ENCODE data around the gene DMD.

DMD gene

GRCh38 chrX:31201503-31201902 is 2009.8 kb downstream of the DMD start:
- no peak for DNase-seq

DNA sequence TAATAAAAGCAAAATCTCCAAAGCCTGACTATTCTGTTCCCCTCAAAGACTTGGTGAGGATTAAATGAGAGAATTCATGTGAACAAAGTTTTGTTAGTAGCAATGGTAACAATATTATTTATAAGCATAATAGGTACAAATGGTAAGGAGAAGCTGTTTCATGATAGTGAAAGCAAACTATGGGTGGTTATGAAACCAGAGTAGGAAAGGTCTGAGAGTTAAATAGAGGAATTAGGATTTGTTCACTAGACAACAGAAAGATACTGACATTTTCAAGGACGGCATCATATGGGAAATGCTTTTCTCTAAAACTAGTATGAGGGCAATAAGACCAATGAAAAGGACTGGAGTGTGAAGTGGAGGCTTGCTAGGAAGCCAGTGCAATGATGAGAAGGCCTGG is 2010.9 kb downstream of the DMD start:
- DNase-seq, result no peak

DNA sequence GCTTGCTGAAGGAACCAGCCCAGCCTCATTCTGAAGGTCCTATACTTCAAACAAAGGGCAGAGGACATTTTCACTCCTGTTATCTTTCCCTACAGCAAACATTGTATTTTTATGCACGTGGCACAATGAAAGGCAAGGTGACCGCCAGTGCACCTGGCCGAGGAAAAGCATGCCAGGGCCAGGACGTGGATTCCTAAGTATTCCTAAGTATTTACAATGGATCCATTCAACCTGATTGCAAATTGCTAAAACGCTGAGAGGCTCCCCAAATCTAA is 2011.6 kb downstream of the DMD start:
- DNase-seq, result no peak

DNA sequence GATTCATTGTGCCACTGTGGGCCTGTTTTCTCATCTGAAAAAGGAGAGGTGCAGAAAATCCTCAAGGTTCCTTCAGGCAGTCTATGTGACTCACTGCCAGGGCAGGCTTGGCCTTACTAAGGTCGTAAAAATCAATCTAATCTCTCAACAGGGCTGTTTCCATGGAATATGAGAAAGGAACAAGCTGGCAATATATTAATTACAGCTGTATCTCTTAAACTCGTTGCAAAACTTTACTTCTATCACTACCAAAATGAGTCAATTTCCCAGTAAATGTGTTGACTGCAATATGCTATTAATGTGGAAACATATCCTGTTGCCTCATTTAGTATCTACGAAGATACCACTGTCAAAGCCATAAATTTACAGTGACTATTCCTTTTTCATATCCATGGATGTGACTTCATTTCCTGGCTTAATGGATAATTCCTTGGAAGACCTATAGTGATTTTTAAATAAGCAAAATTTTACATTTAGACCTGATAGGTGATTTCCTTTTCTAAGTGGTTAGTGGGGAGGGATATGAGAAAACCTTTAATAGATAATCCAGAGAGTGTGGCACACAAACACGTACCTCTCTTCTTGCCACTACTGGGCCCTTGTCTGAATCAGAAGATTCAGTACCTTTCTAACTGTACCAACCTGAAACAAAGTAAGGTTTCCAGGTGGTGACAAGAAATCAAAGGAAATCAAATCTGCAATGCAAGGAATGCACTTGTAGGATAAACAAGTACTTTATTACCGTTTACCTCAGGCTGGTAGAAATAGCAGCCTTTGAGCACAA is 2012.1 kb downstream of the DMD start:
- DNase-seq, result no peak

DNA sequence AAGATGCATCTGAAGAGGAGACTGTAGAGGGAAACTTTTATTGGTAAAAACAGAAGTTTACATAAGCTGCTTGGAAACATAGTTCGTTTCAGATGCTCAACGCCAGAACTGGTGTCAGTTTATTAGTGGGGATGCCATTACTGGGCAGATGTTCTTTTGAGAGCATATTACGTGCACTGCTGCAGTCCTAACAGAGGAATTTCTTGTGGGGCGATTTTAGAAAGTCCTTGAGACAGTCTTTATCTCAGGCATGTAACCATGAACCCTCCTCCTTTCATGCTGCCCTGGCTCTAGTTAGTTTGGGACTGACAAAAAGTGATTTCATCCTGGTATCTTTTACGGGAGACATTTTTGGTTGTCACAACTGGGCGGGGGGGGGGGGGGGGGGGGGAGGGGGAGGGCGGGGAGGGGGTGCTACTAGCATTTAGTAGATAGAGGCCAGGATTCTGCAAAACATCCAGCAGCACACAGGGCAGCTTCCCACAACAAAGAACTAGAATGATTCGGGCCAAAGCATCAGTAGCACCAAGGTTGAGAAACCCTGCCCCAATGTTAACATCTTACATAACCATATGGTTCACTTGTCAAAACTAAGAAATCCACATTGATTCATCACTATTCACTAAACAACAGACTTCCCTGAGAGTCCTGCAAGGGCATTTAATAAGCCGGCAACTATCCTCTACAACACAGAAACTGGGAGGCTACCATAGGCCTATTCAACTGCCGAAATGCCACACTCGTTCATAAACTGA is 2021.0 kb downstream of the DMD start:
- no peak for DNase-seq

DNA sequence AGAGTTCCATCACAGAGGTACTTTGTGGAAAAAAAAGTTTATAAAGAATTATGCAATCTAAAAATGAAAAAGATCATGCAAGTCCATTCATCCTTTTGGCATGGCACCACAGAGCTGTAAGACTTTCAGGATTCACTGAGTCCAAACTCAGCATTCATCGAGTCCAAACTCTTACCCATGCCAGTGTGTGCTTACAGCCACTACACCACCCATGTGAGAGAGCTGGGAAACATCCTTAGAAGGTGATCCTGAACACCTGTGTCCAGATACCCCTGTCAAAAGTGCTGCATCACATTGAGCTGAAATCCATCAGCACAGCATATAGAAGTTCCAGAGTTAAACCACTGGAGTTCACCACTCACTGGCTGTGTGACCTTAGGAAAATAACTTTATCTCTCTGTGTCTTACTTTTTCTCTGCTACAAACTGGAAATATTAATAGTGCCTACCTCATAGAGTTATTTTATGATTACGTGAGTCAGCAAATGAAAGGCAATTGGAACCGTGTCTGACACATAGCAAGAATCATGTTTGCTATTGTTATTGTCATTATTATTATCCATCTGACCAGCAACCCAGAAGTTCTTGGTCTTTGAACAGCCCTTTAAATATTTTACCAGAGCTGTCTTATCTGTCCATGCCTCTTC is 2024.5 kb downstream of the DMD start:
- DNase-seq, result no peak

DNA sequence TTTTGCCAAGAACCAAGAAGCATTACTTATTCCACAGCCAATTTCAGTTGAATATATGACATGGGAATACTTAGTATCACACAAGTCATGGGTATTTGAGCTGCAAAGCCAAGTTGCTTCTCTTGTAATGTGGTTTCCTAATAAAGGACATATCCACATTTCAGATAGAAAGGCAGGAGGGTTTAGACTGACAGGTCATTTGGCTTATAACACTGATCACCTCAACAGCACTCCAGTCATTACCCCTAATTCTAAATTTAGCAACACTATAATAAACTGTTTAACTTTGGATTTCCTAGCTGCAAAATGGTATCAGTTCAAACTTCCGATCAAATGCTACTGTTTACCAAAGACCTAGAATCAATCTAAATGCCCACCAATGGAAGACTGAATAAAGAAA is 2025.5 kb downstream of the DMD start:
- no peak for DNase-seq

- no peak for DNase-seq
Measured at GRCh38 chrX:31181377-31182000, 2029.9 kb downstream of the DMD start.

- DNase-seq, result no peak
Measured at GRCh38 chrX:31179203-31179602, 2032.1 kb downstream of the DMD start.

- DNase-seq, result no peak
Measured at GRCh38 chrX:31178769-31179125, 2032.6 kb downstream of the DMD start.

DNA sequence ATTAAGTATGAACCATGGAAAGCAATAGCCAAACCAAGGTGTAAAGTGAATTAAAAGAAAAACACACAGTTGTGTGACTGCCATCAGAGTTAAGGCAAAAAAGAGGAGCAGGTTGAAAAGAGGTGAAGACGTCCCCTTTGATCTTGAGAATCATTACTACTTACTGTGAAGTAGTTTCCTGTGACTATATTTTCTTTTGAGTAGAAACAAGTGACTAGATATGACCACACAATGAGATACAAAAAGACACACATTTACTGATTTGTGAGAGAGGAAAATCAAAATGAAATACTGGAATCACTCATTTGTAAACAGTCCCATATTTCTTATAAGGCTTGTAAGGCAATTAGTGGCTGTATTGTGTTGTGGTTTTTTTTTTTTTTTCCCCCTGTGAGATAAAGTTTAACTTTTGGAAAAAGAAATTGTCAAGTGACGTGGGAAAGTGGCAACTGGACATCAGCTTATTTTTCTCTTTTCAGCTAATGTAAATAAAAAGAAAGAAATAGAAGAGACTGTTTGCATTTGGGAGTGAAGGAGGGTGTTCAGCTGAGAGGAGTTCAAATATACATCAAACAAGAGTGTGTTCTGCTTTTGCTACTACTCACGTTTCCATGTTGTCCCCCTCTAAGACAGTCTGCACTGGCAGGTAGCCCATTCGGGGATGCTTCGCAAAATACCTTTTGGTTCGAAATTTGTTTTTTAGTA is 2033.1 kb downstream of the DMD start:
- no peak for DNase-seq

GRCh38 chrX:31170792-31171191 is 2040.6 kb downstream of the DMD start:
- no peak for DNase-seq

- no peak for DNase-seq
Measured at GRCh38 chrX:31168551-31168950, 2042.8 kb downstream of the DMD start.

DNA sequence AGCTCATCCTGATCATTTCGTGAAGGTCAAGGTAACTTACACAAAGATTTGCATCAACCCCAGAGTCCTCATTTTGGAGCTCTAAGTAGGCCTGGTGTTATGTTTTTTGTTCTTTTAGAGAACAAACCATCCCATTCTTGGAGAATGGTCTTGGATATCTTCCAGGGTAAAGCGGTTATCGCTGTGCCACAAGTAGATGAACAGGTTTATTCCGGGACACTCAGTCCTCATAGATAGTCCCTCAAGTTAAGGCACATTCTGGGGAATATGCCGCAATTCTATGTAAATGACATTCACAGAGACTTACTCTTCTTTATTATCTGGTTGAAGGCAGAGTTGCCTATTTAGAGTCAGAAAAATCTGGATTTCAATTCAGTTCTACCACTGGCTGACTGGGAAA is 2044.5 kb downstream of the DMD start:
- no peak for DNase-seq

GRCh38 chrX:31166416-31166815 is 2044.9 kb downstream of the DMD start:
- DNase-seq, result no peak

DNA sequence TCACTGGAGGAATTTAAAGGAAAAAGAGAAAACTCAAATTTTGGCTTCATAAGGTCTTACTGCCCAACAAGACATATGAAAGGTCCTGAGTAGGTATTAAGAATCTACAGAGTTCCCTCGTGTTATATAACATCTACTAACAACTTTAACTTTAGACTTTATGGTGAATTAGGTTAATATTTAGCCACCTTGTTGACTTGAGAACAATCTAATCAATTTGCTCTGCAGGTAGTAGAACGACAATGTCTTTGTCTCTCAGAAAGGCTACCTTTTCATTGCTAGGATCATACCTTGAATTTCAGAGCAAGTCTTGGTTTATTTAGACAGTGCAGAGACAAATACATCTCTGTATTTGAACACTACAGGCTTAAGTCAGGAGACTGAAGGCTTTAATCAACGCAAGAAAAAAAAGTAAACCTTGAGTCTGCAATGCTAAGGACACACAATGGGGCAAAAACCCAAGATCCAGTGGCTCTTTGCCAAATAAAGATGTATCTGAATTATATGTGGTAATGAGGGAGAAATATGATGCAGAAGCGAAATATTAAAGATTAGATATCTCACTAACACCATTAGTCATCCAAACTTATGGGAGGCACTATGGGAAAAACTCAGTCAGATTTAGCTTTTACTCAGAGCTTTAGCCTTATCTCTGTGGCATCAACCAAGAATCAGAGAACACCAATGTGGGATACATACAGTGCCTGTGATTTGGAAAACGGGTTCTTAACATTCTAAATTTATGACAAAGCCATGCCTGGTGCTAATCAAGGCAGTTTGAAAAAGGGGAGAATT is 2045.9 kb downstream of the DMD start:
- no peak for DNase-seq

GRCh38 chrX:31154946-31155345 is 2056.4 kb downstream of the DMD start:
- no peak for DNase-seq

GRCh38 chrX:31153475-31154047 is 2057.8 kb downstream of the DMD start:
- no peak for DNase-seq

- DNase-seq, result no peak
Measured at GRCh38 chrX:31147175-31147574, 2064.2 kb downstream of the DMD start.

DNA sequence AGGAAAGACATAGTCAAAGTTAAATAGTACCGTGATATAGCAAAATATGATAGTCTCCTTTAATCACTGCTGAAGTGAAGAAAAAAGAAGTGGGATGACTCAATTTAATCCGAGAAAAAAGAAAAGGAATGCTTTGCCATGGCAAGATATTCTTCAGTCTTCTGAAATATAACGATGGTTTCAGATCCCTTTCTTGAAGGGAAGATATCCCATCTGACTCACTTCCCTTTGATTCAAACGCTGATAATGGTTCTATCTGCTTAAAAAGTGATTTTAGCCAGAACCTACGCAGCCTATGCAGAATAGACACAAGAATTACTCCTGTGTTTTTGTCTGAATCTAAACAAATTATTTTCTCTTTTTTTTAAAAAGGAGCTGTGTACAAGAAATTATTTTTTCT is 2071.4 kb downstream of the DMD start:
- DNase-seq, result peak; percentile 20 to 63 (median 62)

GRCh38 chrX:31138124-31138523 is 2073.2 kb downstream of the DMD start:
- DNase-seq, result no peak

- peak; percentile 11 to 34 (median 30) for DNase-seq
Measured at GRCh38 chrX:31136144-31136611, 2075.2 kb downstream of the DMD start.
